Breast epithelium (tissue), 4 donors: Measurements from ENCODE around the gene KCNIP1. TPM values are rescaled to one million over a fixed set of nuclear protein-coding genes. Genes with fewer than 3 reads are reported as not detected.

Experiments used
- DNase-seq, 2 donors: peaks; one replicate each; pipeline ENCODE4 v3.0.0-alpha.2; 2019; ENCODE audit warnings: low spot score in 2 of 2
- H3K27ac ChIP-seq, 2 donors: fragments of 200-600 bp; sonication (generic) in 1 of 2; one replicate each; pipeline ENCODE4 v1.5.1; 2016 to 2019; ENCODE audit warnings: mild to moderate bottlenecking in 1 of 2
- H3K27me3 ChIP-seq, 2 donors: fragments of 200-600 bp; sonication (generic) in 1 of 2; one replicate each; pipeline versions ENCODE4 v1.5.1 to v1.6.0; 2017 to 2019; ENCODE audit warnings: control low read depth in 1 of 2, mild to moderate bottlenecking in 1 of 2
- H3K36me3 ChIP-seq: fragments of 200-600 bp; one replicate; pipeline ENCODE4 v1.5.1; 2019
- H3K4me1 ChIP-seq, 2 donors: fragments of 200-600 bp; sonication (generic); one replicate each; pipeline ENCODE4 v1.5.1; 2016 to 2019; ENCODE audit warnings: control low read depth in 1 of 2
- H3K4me3 ChIP-seq, 3 donors: fragments of 200-600 bp; sonication (generic); 1 replicate in 2 of 3; 2 replicates in 1 of 3; pipeline ENCODE4 v1.5.1; 2016 to 2019; ENCODE audit warnings: mild to moderate bottlenecking in 3 of 3, moderate library complexity in 2 of 3
- H3K9me3 ChIP-seq, 2 donors: fragments of 200-600 bp; sonication (generic) in 1 of 2; one replicate each; pipeline ENCODE4 v1.5.1; 2016 to 2019; ENCODE audit warnings: control low read depth in 1 of 2
- CTCF ChIP-seq, 3 donors: fragments of 450-650 bp; IDR thresholded peaks; one replicate each; pipeline ENCODE4 v1.5.1; 2016 to 2017; ENCODE audit warnings: antibody characterized with exemption in 3 of 3, mild to moderate bottlenecking in 3 of 3, moderate library complexity in 3 of 3
- POLR2A ChIP-seq: fragments of 450-650 bp; IDR thresholded peaks from one replicate; pipeline ENCODE4 v1.6.1; 2016; ENCODE audit warnings: antibody characterized with exemption, mild to moderate bottlenecking, moderate library complexity
- POLR2AphosphoS5 ChIP-seq, 3 donors: sonication (generic); formaldehyde crosslinking; IDR thresholded peaks; one replicate each; pipeline ENCODE4 v1.6.1; 2017; ENCODE audit warnings: antibody characterized with exemption in 3 of 3
- intact Hi-C: fragments of 100-400 bp; cut with DNase I; formaldehyde crosslinking; loops from one replicate; pipeline ENCODE4 v1.15.1; 2023; ENCODE audit warnings: low total_unique reads
- total RNA-seq, 3 donors: library from RNA; depleted of rRNA; stranded (reverse); fragments of >200 nt; gene quantifications; one replicate each; pipeline ENCODE4 v1.1.0, GENCODE V29; 2016

KCNIP1 gene
- total RNA-seq, 3 donors from 2014 or later: 1.0 to 1.6 TPM; not detected in 1

GRCh38 chr5:170634256-170634990, 130.6 kb downstream of the KCNIP1 start:
- Histone ChIP-seq H3K27ac (peak overlapping the region in 1 of 2 donors; percentile 71), H3K27me3 (no peaks in the 10 kb centered on the region), H3K36me3 (no peaks in the 10 kb centered on the region), H3K4me1 (peaks cover 0 to 4% of the 10 kb centered on the region in 2 donors), H3K4me3 (no peak overlapping the region), H3K9me3 (no peaks in the 10 kb centered on the region)
- TF ChIP-seq CTCF (IDR thresholded peaks at IDR 0.05) (no peak), POLR2A (no peak), POLR2AphosphoS5 (IDR thresholded peaks at IDR 0.05) (no peak)
- intact Hi-C loops: no loop called here
- DNase-seq: no peak

- Histone ChIP-seq H3K4me3 (no peak overlapping the region), H3K27me3 (no peaks in the 10 kb centered on the region), H3K36me3 (no peaks in the 10 kb centered on the region), H3K9me3 (no peaks in the 10 kb centered on the region), H3K4me1 (peaks cover 0 to 4% of the 10 kb centered on the region in 2 donors), H3K27ac (no peak overlapping the region)
- TF ChIP-seq POLR2AphosphoS5 (IDR thresholded peaks at IDR 0.05) (no peak), CTCF (IDR thresholded peaks at IDR 0.05) (no peak)
- intact Hi-C loops: no loop called here
- DNase-seq: no peak
Measured at GRCh38 chr5:170635706-170636105, 131.9 kb downstream of the KCNIP1 start.

GRCh38 chr5:170636206-170636605, 132.4 kb downstream of the KCNIP1 start:
- no peak for TF ChIP-seq POLR2A
- no peak for TF ChIP-seq POLR2AphosphoS5 (IDR thresholded peaks at IDR 0.05)
- intact Hi-C loops: no loop called here
- no peak for DNase-seq
- Histone ChIP-seq H3K4me1 (peaks cover 0 to 4% of the 10 kb centered on the region in 2 donors), H3K4me3 (no peak overlapping the region), H3K36me3 (no peaks in the 10 kb centered on the region), H3K9me3 (no peaks in the 10 kb centered on the region), H3K27ac (no peak overlapping the region), H3K27me3 (peaks cover 0 to 2% of the 10 kb centered on the region in 2 donors)

GRCh38 chr5:170636801-170637477, 133.1 kb downstream of the KCNIP1 start:
- H3K27ac ChIP-seq: no peak overlapping the region

GRCh38 chr5:170638051-170638450, 134.2 kb downstream of the KCNIP1 start:
- Histone ChIP-seq H3K4me1 (peaks cover 0 to 4% of the 10 kb centered on the region in 2 donors), H3K4me3 (no peak overlapping the region), H3K9me3 (no peaks in the 10 kb centered on the region), H3K27ac (no peak overlapping the region), H3K36me3 (no peaks in the 10 kb centered on the region), H3K27me3 (peaks cover 0 to 4% of the 10 kb centered on the region in 2 donors)
- no peak for DNase-seq
- TF ChIP-seq POLR2AphosphoS5 (IDR thresholded peaks at IDR 0.05): no peak
- no peak for TF ChIP-seq CTCF (IDR thresholded peaks at IDR 0.05)
- no peak for TF ChIP-seq POLR2A
- intact Hi-C loops: no loop called here

More at GRCh38 chr5:170636801-170637477, 133.1 kb downstream of the KCNIP1 start:
- no peak for DNase-seq
- H3K4me1 ChIP-seq: peaks cover 0 to 4% of the 10 kb centered on the region in 2 donors
- no peak for TF ChIP-seq POLR2A
- no peak for TF ChIP-seq CTCF (IDR thresholded peaks at IDR 0.05)
- no peak for TF ChIP-seq POLR2AphosphoS5 (IDR thresholded peaks at IDR 0.05)
- intact Hi-C loops: no loop called here
- H3K27me3 ChIP-seq: peaks cover 0 to 4% of the 10 kb centered on the region in 2 donors
- H3K9me3 ChIP-seq: no peaks in the 10 kb centered on the region
- no peaks in the 10 kb centered on the region for H3K36me3 ChIP-seq
- H3K4me3 ChIP-seq: no peak overlapping the region
